HFFc6 (cell line): Measurements from ENCODE around the gene FBXW5. TPM values are rescaled to one million over a fixed set of nuclear protein-coding genes. Genes with fewer than 3 reads are reported as not detected.
A peak's percentile ranks its signal among the peaks of the same experiment; 100 is the strongest.

ENCODE experiments used
- DNase-seq: peaks from one replicate; pipeline ENCODE4 v3.0.0-alpha.2; 2018
- H3K27ac Mint-ChIP-seq: 2 replicates; pipeline ENCODE4 v1.8.0; 2020; ENCODE audit warnings: mild to moderate bottlenecking, mixed read lengths
- H3K27me3 Mint-ChIP-seq: 2 replicates; pipeline ENCODE4 v1.8.0; 2021; ENCODE audit warnings: mild to moderate bottlenecking, moderate library complexity, mixed read lengths; ENCODE audit not compliant: insufficient read depth
- H3K36me3 Mint-ChIP-seq: 2 replicates; pipeline ENCODE4 v1.8.0; 2021; ENCODE audit warnings: low read depth, mixed read lengths
- H3K4me1 Mint-ChIP-seq: 2 replicates; pipeline ENCODE4 v1.8.0; 2020; ENCODE audit warnings: low read depth, mixed read lengths
- H3K4me3 Mint-ChIP-seq: 2 replicates; pipeline ENCODE4 v1.8.0; 2020; ENCODE audit warnings: mild to moderate bottlenecking, moderate library complexity, mixed read lengths
- H3K9me3 Mint-ChIP-seq: 2 replicates; pipeline ENCODE4 v1.8.0; 2020; ENCODE audit warnings: mild to moderate bottlenecking, mixed read lengths
- total RNA-seq, 6 experiments: library from RNA; stranded (reverse); fragmentation: NEBNext Ultra II Directional; extraction: Animal tissue kit (Norgen Biotek cat#: 25700); gene quantifications; 2 replicates in 1 of 6; 3 replicates in 5 of 6; pipeline ENCODE4 v1.2.3, GENCODE V29; 2021
- TF ChIP-seq, protein P1 (sequence below): fragments of 200-600 bp; sonication (generic); IDR thresholded peaks from 2 replicates; pipeline ENCODE4 v1.5.0; 2021; ENCODE audit warnings: antibody characterized with exemption, mild to moderate bottlenecking

The FBXW5 gene
- total RNA-seq, 6 experiments from 2014 or later = 89.1 to 102 (median 94.4) TPM

- TF ChIP-seq, protein P1, sequence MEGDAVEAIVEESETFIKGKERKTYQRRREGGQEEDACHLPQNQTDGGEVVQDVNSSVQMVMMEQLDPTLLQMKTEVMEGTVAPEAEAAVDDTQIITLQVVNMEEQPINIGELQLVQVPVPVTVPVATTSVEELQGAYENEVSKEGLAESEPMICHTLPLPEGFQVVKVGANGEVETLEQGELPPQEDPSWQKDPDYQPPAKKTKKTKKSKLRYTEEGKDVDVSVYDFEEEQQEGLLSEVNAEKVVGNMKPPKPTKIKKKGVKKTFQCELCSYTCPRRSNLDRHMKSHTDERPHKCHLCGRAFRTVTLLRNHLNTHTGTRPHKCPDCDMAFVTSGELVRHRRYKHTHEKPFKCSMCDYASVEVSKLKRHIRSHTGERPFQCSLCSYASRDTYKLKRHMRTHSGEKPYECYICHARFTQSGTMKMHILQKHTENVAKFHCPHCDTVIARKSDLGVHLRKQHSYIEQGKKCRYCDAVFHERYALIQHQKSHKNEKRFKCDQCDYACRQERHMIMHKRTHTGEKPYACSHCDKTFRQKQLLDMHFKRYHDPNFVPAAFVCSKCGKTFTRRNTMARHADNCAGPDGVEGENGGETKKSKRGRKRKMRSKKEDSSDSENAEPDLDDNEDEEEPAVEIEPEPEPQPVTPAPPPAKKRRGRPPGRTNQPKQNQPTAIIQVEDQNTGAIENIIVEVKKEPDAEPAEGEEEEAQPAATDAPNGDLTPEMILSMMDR = no peak
- Mint-ChIP-seq H3K36me3 (no peaks in the 10 kb centered on the region), H3K4me3 (no peak within 1 kb of the TSS), H3K27me3 (peaks cover 6% of the 10 kb centered on the region), H3K4me1 (peaks cover 5% of the 10 kb centered on the region; the same call in 1 of the 2 replicates), H3K9me3 (peaks cover 6% of the 10 kb centered on the region; the same call in 1 of the 2 replicates), H3K27ac (no peak within 1 kb of the TSS)
- no peak for DNase-seq
Observed at GRCh38 chr9:136951541-136952320, 7.2 kb upstream of the FBXW5 start, which contains the start of gene LCN12. Gene LCN12, plus strand, starts transcription at chr9:136952273. Its CDS starts 55 bp downstream, at chr9:136952328.

DNA sequence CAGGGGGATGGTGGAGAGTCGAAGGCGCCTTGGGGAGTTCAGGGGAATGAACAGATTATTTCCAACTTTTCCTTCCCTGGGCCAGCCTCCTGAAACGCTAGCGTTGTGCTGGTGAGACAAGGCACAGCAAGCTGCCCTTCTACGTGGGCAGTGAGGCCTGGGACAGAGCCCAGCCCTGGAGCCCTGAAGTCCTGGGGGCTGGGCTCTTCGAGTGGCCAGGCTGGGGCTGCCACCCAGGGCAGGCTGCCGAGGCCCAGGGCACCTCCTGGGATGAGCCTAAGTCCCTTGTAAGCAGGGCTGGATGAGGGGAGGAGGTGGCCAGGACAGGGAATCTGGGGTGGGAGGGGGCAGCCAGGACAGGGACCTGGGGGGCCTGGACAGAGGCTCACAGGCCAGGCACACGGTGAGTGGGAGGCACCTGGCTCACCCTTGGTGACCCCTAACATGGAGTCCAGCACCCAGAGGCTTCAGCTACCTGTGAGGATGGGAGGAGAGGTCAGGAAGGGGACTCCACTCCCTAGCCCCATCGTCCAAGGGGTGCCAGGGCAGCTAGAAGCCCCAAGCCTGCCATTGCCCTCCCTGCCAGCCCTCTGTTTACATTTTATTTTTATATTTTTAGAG, 6.2 kb upstream of the FBXW5 start:
- H3K9me3 Mint-ChIP-seq = no peaks in the 10 kb centered on the region
- no peak for DNase-seq
- H3K4me1 Mint-ChIP-seq = peaks cover 5% of the 10 kb centered on the region; the same call in 1 of the 2 replicates
- no peak overlapping the region for H3K27ac Mint-ChIP-seq
- H3K4me3 Mint-ChIP-seq = peak overlapping the region; percentile 79
- no peaks in the 10 kb centered on the region for H3K36me3 Mint-ChIP-seq
- H3K27me3 Mint-ChIP-seq = peaks cover 2% of the 10 kb centered on the region
- TF ChIP-seq, protein P1 = no peak

- peaks cover 2% of the 10 kb centered on the region for H3K27me3 Mint-ChIP-seq
- H3K36me3 Mint-ChIP-seq = no peaks in the 10 kb centered on the region
- H3K4me3 Mint-ChIP-seq = peak overlapping the region; percentile 84
- TF ChIP-seq, protein P1 = no peak
- no peaks in the 10 kb centered on the region for H3K9me3 Mint-ChIP-seq
- peaks cover 5% of the 10 kb centered on the region for H3K4me1 Mint-ChIP-seq
- H3K27ac Mint-ChIP-seq = peak overlapping the region; percentile 74
- DNase-seq = peak; percentile 70
Observed at GRCh38 chr9:136949817-136950655, 5.5 kb upstream of the FBXW5 start.

- Mint-ChIP-seq H3K9me3 (no peaks in the 10 kb centered on the region), H3K36me3 (no peaks in the 10 kb centered on the region), H3K4me3 (peak overlapping the region; percentile 84), H3K4me1 (peaks cover 10% of the 10 kb centered on the region), H3K27ac (peak overlapping the region; percentile 74), H3K27me3 (peaks cover 2% of the 10 kb centered on the region; the same call in 1 of the 2 replicates)
- no peak for DNase-seq
- TF ChIP-seq, protein P1 = no peak
Observed at GRCh38 chr9:136949239-136949816, 4.8 kb upstream of the FBXW5 start.

DNA sequence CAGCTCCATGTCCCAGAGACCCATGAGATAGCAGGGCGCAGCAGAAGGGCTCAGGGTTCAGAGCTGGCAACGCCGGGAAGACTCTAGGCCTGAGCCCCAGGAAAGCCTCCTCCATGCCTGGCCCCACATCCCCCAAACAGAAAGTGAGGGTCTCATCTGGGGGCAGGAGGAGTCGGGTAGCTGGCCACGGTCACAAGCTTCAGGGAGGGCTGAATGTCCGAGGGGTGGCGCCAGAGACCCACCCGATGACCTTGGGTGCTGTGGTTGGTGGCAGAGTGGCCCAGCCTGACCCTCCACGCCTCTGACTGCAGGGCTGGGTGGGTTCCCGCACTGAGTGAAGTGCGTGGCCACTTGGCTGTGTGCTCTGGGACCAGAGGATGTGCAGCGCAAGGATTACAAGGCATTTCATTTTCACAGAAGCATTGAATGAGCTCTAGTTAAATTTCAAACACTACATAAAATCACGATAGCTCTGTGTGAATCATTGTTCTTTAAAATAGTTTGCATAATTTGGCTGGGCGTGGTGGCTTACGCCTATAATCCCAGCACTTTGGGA, 3.5 kb upstream of the FBXW5 start:
- Mint-ChIP-seq H3K4me1 (peaks cover 10% of the 10 kb centered on the region), H3K27me3 (peaks cover 2% of the 10 kb centered on the region; the same call in 1 of the 2 replicates), H3K36me3 (no peaks in the 10 kb centered on the region), H3K4me3 (peak overlapping the region; percentile 14; the same call in 1 of the 2 replicates), H3K27ac (peak overlapping the region; percentile 66; the same call in 1 of the 2 replicates), H3K9me3 (no peaks in the 10 kb centered on the region)
- TF ChIP-seq, protein P1 = peak; percentile 46; the same call in 1 of the 2 replicates
- peak; percentile 38 for DNase-seq
